Superior temporal gyrus (tissue), 1 donor: Measurements from ENCODE around the gene MINDY3.
"Not testable (repeated sequence)": the region's sequence is repeated elsewhere in the genome, so short reads cannot be mapped to it uniquely, and the experiment has no call there.

Source experiments
- DNase-seq: peaks from one replicate; pipeline ENCODE4 v3.0.0-alpha.2; 2016; ENCODE audit errors: extremely low spot score

Gene MINDY3

DNA sequence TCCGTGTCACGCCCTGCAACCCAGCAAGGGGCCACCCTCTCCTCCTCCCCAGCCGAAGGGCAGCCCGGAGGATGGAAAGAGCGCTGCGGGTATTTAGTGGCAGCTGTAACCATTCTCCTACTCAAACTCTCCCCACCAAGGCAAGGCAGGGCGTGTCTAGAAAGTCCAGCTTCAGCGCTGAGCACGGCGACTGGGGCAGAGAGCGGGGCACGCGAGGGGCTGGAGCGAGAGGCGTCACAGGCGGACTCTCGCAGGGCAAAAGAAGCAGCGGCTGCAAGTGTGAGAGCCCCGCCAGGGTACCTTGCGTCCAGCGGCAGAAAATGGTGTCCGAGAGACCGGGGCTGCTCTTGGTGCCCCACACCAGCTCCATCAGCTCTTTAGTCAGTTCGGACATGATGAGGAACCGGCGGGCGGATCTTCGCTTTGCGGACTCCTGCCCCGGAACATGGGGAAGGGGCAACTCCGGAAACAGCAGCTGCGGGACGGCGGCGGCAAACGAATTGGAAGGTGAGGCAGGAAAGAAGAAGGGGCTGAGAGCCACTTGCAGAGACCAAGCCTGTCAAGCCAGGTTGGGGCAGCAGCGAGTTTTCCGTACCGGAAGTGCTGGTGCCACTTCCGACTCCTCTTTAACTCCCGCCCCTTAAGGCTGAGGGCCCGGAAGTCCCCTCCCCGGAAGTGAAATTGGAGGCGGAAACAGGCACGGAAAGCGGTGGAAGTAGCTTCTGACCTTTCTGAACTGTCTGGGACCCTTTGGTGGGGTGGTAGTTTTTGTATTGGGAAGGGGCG is at the start of gene MINDY3:
Gene MINDY3 (minus strand): TSS at position 602 of the 786 bp plus-strand sequence. CDS start 208 bp downstream, at position 394.
- peak; percentile 95 for DNase-seq

DNA sequence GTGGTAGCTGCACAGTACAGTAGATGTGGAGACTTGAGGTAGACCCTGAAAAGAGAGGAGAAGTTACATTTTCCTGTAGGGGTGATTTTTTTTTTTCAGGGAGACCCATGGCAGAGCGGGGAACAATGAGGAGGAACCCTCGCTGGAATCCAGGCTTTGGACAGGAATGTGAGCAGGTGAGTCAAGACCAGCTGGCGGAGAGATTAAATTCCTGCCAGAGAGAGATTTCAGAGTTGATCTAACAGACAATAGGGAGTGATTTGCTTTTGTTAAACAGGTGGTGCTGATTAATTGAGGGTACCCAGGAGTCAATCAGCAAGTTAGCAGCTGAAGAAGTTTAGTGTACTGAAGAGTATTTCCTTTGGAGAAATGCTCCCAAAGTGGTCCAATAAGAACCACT is 41.6 kb upstream of the MINDY3 start:
- DNase-seq, result no peak

DNA sequence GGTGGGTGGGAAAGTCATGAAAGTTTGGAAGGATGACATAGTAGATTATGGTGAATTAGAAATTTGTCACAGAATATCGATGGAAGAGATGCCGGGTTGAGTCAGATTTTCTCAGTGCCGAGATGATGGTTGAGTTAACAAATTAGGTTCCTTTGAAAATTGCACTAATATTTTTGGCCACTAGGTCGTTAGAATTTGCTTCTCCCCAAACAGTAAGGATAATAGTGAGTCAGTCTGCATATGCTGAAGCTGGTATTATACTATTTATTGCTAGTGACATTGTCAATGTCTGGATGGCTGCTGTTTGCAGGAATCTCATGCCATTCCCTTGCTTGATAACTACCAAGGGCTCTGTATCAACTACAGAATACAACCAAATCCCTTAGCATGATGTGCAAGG is 37.7 kb upstream of the MINDY3 start:
- DNase-seq, result no peak

- peak; percentile 63 for DNase-seq
Observed at GRCh38 chr10:15897287-15897686, 37.0 kb upstream of the MINDY3 start.

- no peak for DNase-seq
Observed at GRCh38 chr10:15896654-15897053, 36.3 kb upstream of the MINDY3 start.

- no peak for DNase-seq
Observed at GRCh38 chr10:15884447-15884846, 24.1 kb upstream of the MINDY3 start.

DNA sequence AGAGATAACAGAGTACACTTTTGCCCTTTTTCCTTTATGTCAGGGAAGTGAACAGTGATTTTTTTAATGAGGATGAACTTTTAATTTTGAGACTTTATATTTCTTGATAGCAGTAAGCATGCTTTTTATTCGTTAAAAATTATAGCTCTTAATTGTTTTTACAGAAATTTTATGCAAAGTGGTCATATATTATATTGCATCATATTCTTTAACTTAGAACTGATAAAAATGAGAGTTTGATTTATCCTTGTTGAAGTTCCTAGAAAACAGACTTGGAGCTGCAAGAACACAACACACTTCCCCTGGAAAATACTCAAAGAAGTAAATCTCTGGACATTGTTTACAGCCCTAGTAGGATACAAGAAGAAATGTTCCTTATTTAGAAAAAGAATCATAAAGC is 21.2 kb upstream of the MINDY3 start:
- no peak for DNase-seq

DNA sequence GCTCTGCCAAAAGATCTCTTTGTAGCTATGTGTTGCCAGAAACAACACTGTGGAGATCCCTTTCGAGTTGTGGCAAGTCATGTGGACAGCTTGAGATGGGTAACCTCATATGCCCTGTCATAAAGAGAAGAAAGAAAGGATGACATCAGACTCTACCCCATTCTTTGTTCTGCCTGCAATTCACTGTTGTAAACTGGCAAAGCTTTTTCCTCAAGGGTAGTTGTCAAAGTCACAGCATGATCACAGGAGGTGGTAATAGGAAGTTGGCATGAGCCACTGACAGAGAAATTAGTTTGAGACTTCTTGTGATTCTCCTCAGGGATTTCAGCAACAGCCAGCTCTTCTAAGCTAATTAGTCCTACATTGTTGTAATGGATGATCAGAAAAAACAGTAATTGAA is 19.4 kb upstream of the MINDY3 start:
- no peak for DNase-seq

- DNase-seq, result peak; percentile 71
Observed at GRCh38 chr10:15879058-15879457, 18.8 kb upstream of the MINDY3 start.

GRCh38 chr10:15877836-15878576 is 17.7 kb upstream of the MINDY3 start:
- no peak for DNase-seq

DNA sequence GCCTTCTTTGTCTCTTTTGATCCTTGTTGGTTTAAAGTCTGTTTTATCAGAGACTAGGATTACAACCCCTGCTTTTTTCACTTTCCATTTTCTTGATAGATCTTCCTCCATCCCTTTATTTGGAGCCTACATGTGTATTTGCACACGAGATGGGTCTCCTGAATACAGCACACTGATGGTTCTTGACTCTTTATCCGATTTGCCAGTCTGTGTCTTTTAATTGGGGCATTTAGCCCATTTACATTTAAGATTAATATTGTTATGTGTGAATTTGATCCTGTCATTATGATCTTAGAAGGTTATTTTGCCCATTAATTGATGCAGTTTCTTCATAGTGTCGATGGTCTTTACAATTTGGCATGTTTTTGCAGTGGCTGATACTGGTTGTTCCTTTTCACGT is 16.0 kb upstream of the MINDY3 start:
- DNase-seq, result not testable (repeated sequence)

DNA sequence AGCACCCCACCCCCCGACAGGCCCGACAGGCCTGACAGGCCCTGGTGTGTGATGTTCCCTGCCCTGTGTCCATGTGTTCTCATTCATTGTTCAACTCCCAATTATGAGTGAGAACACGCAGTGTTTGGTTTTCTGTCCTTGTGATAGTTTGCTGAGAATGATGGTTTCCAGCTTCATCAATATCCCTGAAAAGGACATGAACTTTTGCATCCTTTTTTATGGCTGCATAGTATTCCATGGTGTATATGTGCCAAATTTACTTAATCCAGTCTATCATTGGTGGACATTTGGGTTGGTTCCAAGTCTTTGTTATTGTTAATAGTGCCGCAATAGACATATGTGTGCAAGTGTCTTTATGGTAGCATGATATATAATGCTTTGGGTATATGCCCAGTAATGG is 12.3 kb upstream of the MINDY3 start:
- DNase-seq, result not testable (repeated sequence)

GRCh38 chr10:15871823-15872222 is 11.5 kb upstream of the MINDY3 start:
- no peak for DNase-seq

DNA sequence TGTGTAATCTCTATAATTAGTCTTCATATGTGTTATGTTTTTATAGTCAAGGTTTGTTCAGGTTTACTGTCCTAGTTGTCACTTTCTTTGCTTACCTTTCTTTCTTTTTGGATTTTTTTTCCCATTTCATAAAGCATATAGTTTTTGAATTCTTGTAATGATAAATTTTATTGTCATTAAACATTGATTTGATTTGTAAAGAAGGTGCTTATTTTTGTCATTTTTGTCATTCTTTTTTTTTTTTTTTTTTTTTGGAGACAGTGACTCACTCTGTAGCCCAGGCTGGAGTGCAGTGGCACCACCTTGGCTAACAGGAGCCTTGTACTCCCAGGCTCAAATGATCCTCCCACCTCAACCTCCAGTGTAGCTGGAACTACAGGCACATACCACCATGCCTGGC is 9.6 kb upstream of the MINDY3 start:
- no peak for DNase-seq

DNA sequence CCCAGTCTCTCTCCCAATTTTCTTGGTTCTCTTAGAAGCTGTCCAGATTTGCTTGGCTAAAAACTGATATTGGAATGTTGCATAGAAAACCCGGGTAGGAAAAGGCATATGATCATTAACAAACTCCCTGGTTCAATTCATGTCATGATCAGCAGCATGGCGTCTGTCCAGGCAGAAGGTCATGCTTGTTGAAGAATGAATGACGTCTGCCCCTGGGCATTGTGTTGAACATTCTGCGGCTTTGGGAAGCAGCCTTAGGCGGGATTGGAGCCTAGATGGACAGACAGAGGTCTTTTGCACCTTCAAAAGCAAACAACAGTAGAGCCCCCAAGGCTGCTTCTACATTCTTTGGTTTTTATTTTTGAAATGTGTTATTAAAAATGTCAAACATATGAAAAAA is 7.7 kb upstream of the MINDY3 start:
- no peak for DNase-seq

GRCh38 chr10:15865304-15865703 is 5.0 kb upstream of the MINDY3 start:
- no peak for DNase-seq

DNA sequence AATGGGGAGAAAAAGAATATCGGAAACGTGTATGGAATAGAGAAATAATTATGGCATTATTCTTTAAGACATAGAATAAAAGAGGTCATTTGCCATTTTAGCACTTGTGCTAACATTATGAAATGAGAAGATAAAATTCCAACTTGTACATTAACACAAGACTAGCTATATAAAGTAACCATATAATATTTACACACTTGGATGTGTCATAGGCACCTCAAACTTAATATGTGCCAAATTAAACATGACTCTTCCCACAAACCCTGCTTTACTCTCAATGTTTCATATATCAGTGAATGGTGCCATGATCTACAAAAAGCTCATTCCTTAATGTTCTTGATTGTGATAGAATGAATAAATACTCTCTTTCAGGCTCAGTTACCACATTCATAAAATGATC is 4.1 kb upstream of the MINDY3 start:
- DNase-seq, result no peak

DNA sequence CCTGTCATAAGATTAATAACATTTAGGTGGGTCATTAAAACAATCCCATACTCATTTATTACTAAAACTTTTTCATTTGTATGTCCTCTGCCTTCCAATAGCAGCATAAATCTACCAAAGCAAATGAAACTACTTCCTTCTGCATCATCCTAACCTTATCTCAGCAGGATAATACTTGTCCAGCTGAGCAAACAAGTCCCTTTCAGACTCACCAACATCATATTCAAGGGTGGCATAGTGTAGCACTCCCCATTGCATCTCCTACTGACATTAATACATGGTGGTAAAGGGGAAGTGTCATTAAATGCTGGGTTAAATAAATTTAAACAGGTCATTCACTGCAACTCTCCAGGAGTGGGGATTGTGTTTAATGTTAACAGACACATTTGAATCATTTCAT is 3.4 kb upstream of the MINDY3 start:
- DNase-seq, result no peak

- no peak for DNase-seq
Observed at GRCh38 chr10:15863323-15863722, 3.0 kb upstream of the MINDY3 start.

DNA sequence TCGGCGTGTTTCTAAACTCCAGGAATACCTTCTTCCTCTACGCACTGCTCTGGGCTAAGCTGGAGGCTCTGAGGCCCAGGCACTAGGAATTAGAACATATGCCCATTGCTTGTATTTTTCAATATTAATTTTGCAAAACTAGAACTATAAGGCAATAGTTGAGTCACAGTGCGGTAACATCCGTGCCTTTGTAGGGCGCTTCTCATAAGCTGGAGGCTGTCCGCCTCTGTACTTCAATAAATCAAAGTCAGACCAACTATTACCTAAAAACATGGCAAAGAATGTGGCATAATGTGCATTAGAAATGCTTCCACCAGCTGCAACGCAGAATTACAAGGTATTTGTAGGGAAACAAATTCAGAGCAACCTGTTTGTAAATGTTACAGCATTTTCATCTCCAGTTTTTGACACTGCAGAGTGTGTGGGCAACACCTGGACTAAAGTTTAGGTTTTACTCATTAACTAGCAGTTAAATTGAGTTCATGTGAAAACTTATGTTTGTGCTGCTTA is 440 bp upstream of the MINDY3 start:
- DNase-seq, result no peak

DNA sequence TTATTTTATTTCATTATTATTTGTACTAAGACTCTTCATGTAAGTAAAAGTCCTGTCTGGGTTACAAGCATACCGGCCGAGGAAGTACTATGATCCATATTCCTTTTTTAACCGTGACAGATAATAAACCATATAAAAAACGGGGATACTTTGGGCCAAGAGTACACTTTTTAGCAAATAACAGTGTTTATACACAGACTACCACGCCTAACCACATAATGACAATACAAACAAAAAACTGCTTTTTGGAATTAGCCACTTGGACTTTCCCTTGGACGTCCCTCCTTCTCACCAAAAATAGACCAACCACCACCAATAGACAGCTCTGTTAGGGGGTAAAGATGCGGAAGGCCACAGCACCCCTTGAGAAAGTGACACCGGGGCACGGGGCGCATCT is 800 bp downstream of the MINDY3 start:
- no peak for DNase-seq

DNA sequence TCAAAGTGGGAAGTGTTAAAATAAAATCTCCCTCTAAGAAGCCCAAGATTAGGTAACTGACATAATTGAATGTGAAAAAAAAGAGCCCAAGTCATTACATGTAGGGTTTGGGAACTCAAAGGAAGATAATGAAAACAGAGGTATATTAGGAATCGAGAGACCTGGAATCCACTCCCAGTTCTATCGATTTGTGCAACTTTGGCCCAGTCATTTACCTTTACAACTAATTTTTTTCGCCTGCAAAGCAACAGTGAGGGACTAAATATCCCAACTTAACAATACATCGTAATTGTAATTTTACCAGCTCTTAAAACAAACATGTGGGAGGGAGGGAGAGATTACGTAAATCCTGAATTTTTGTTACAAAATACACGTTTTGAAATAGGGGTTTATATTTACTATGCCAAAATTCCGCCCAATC is 1.4 kb downstream of the MINDY3 start:
- no peak for DNase-seq

DNA sequence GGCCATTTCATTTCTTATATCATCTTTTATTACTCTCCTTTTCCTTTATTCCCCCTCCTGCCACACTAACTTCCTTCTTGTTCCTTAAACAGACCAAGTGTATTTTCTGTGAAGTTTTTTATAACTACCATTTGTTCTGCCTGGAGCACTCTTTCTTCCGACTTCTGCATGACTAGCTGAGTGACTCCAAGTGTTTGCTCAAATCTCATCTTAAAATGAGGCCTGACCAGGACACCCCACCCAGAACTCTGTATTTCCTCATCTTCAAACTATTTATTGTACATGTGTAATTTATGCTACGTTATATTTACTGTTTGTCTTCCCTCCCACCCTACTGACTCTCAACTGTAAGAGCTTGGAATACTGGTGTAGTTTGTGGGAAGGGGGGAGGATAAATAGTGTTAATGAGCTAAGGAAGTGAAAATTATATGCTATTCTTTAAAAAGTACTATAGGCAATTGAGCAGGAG is 3.2 kb downstream of the MINDY3 start:
- DNase-seq, result no peak
